HepG2 (cell line): ENCODE data around the gene MXI1. TPM values are rescaled to one million over a fixed set of nuclear protein-coding genes. Genes with fewer than 3 reads are reported as not detected.

Experiments
- ARID2 ChIP-seq: sonication (generic); formaldehyde crosslinking; IDR thresholded peaks from 2 replicates; pipeline ENCODE4 v1.8.1; 2022; ENCODE audit warnings: mild to moderate bottlenecking, missing genetic modification reagents, borderline replicate concordance
- ASH2L ChIP-seq: fragments of 300-600, 200-600 bp; sonication (generic); IDR thresholded peaks from 2 replicates; pipeline ENCODE4 v1.7.0; 2017; ENCODE audit warnings: low read depth, mild to moderate bottlenecking, moderate library complexity, mixed read lengths, low read length; ENCODE audit not compliant: insufficient read length
- CEBPB ChIP-seq: IDR thresholded peaks from 2 replicates; pipeline ENCODE4 v1.6.1; 2011; ENCODE audit warnings: low read depth, low read length, improper control_type of control experiment, borderline replicate concordance
- CREM ChIP-seq, 2 experiments: sonication (generic) in 1 of 2; formaldehyde crosslinking in 1 of 2; IDR thresholded peaks; 2 replicates each; pipeline versions ENCODE4 v1.4.0 to v1.6.1; 2016 to 2020; ENCODE audit warnings: antibody characterized with exemption in 1 of 2, mild to moderate bottlenecking in 1 of 2, missing genetic modification reagents in 1 of 2
- FOXK1 ChIP-seq: sonication (generic); formaldehyde crosslinking; IDR thresholded peaks from 2 replicates; pipeline ENCODE4 v1.4.0; 2020; ENCODE audit warnings: low read depth, missing genetic modification reagents, borderline replicate concordance
- GABPA ChIP-seq, 2 experiments: IDR thresholded peaks; 2 replicates each; pipeline ENCODE4 v1.6.1; 2011 to 2016; ENCODE audit warnings: low read depth in 2 of 2, low read length in 1 of 2, missing biosample characterization in 1 of 2, missing genetic modification characterization in 1 of 2
- GATAD1 ChIP-seq: IDR thresholded peaks from 2 replicates; pipeline ENCODE4 v1.6.1; 2016; ENCODE audit warnings: missing genetic modification reagents, missing compliant biosample characterization
- KDM2A ChIP-seq: sonication (generic); formaldehyde crosslinking; IDR thresholded peaks from 2 replicates; pipeline ENCODE4 v1.4.0; 2020; ENCODE audit warnings: low read depth, missing genetic modification reagents, borderline replicate concordance
- KDM5A ChIP-seq: fragments of 200-600 bp; sonication (generic); IDR thresholded peaks from 2 replicates; pipeline ENCODE4 v1.7.0; 2018; ENCODE audit warnings: antibody characterized with exemption, mild to moderate bottlenecking, low read length, borderline replicate concordance
- POLR2AphosphoS5 ChIP-seq: IDR thresholded peaks from 2 replicates; pipeline ENCODE4 v1.6.1; 2012; ENCODE audit warnings: low read depth, low read length
- RXRB ChIP-seq: IDR thresholded peaks from 2 replicates; pipeline ENCODE4 v1.6.1; 2016; ENCODE audit warnings: borderline replicate concordance, missing genetic modification reagents, missing compliant biosample characterization
- SALL1 ChIP-seq: sonication (generic); formaldehyde crosslinking; IDR thresholded peaks from 2 replicates; pipeline ENCODE4 v1.8.0; 2022; ENCODE audit warnings: mild to moderate bottlenecking, missing genetic modification reagents
- TBX2 ChIP-seq: sonication (generic); formaldehyde crosslinking; IDR thresholded peaks from 2 replicates; pipeline ENCODE4 v1.5.0; 2020; ENCODE audit warnings: missing genetic modification reagents, mild to moderate bottlenecking, borderline replicate concordance
- ZIK1 ChIP-seq: sonication (generic); formaldehyde crosslinking; IDR thresholded peaks from 2 replicates; pipeline ENCODE4 v1.5.0; 2020; ENCODE audit warnings: mild to moderate bottlenecking, low read depth, missing genetic modification reagents, borderline replicate concordance
- ZNF598 ChIP-seq: sonication (generic); formaldehyde crosslinking; IDR thresholded peaks from 2 replicates; pipeline ENCODE4 v1.5.1; 2020; ENCODE audit warnings: mild to moderate bottlenecking, missing genetic modification reagents, borderline replicate concordance
- ZSCAN22 ChIP-seq: sonication (generic); formaldehyde crosslinking; IDR thresholded peaks from 2 replicates; pipeline ENCODE4 v1.4.0; 2020; ENCODE audit warnings: mild to moderate bottlenecking, missing genetic modification reagents
- polyA plus RNA-seq, 8 experiments: library from polyadenylated mRNA; depleted of rRNA in 3 of 8; stranded (reverse) in 7 of 8; unstranded in 1 of 8; fragments of >200 nt; fragmentation: Illumina TruSeq in 4 of 8; extraction: Trizol in 4 of 8; gene quantifications; 2 replicates each; pipeline versions ENCODE4 v1.2.1 to v1.2.3, GENCODE V29; 2011 to 2016; ENCODE audit warnings: low read depth in 4 of 8, missing spikeins in 1 of 8, mixed read lengths in 1 of 8; ENCODE audit not compliant: insufficient read depth in 1 of 8
- total RNA-seq, 5 experiments: library from RNA; depleted of rRNA; stranded (reverse); fragments of >200 nt; fragmentation: Illumina TruSeq; extraction: Trizol; gene quantifications; 2 replicates each; pipeline ENCODE4 v1.2.3, GENCODE V29; 2016; ENCODE audit warnings: low read depth in 1 of 5
- TF ChIP-seq, protein P1 (sequence below): sonication (generic); formaldehyde crosslinking; conservative IDR thresholded peaks from 2 replicates; pipeline ENCODE4 v1.8.0; 2022; ENCODE audit warnings: mild to moderate bottlenecking, moderate library complexity, missing genetic modification reagents
- TF ChIP-seq, protein P2 (sequence below): sonication (generic); formaldehyde crosslinking; IDR thresholded peaks from 2 replicates; pipeline ENCODE4 v1.4.0; 2020; ENCODE audit warnings: missing genetic modification reagents
- TF ChIP-seq, protein P3 (sequence below): sonication (generic); formaldehyde crosslinking; IDR thresholded peaks from 2 replicates; pipeline ENCODE4 v1.4.0; 2020; ENCODE audit warnings: missing genetic modification reagents
- TF ChIP-seq, protein P4 (sequence below): IDR thresholded peaks from 2 replicates; pipeline ENCODE4 v1.6.1; 2016; ENCODE audit warnings: missing genetic modification reagents, missing compliant biosample characterization
- TF ChIP-seq, protein P5 (sequence below): IDR thresholded peaks from 2 replicates; pipeline ENCODE4 v1.6.1; 2016; ENCODE audit warnings: low read depth

Gene MXI1
- total and polyA plus RNA-seq, 2 of the 13 experiments (the other 11 are each of a cell fraction or from before 2014, with no cell fraction given), result 6.6 to 22.0 TPM

DNA sequence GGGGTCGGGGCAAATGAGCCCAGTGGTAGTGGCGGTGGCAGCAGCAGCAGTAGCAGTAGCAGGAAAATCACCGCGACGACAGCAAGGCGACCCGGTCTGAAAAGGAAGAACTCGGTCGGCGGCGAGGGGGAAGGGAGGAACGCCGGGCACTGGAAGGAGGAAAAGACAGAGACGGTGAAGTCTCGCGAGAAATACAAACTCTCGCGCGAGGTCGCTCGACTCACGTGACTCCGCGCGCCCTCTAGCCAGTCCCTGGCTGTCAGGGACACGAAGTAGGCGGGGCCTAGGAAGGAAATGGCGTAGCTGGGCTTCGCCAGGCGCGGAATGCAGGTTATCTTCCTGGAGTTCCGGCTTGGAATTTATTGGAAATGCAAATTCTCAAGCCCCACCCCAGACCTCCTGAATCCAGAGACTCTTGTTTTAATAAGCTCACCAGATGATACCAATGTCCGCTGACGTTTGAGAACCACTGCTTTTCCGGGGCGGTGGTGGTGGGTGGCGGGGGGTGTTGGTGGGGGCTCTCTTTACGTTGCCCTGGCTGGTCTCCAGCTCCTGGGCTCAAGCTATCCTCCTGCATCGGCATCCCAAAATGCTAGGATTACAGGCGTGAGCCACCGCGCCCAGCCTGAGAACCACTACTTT lies 97.5 kb downstream of the MXI1 start, which contains the start of gene SMNDC1 (continued):
- TF ChIP-seq, protein P1, sequence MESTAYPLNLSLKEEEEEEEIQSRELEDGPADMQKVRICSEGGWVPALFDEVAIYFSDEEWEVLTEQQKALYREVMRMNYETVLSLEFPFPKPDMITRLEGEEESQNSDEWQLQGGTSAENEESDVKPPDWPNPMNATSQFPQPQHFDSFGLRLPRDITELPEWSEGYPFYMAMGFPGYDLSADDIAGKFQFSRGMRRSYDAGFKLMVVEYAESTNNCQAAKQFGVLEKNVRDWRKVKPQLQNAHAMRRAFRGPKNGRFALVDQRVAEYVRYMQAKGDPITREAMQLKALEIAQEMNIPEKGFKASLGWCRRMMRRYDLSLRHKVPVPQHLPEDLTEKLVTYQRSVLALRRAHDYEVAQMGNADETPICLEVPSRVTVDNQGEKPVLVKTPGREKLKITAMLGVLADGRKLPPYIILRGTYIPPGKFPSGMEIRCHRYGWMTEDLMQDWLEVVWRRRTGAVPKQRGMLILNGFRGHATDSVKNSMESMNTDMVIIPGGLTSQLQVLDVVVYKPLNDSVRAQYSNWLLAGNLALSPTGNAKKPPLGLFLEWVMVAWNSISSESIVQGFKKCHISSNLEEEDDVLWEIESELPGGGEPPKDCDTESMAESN (CRISPR knock-in tag), result 0 out of 2 replicates have a peak, but pooled peaks have one; percentile 11
- TF ChIP-seq ARID2 (no peak), CEBPB (no peak), ZSCAN22 (CRISPR knock-in tag) (no peak), TBX2 (peak; percentile 15; the same call in 1 of the 2 replicates), POLR2AphosphoS5 (peak; percentile 72), FOXK1 (peak; percentile 24; the same call in 1 of the 2 replicates), GABPA (IDR thresholded peaks at IDR 0.05; ENCODE audit: low read depth, low read length) (peak; percentile 62), GABPA (CRISPR knock-in tag; IDR thresholded peaks at IDR 0.05; ENCODE audit: low read depth) (peak; percentile 92), ZNF598 (CRISPR knock-in tag) (no peak), RXRB (CRISPR knock-in tag) (0 out of 2 replicates have a peak, but pooled peaks have one; percentile 8), KDM2A (peak; percentile 67), GATAD1 (CRISPR knock-in tag) (peak; percentile 84), ASH2L (peak; percentile 70), KDM5A (peak; percentile 68; the same call in 1 of the 2 replicates), CREM (IDR thresholded peaks at IDR 0.05) (peak; percentile 89), CREM (CRISPR knock-in tag; IDR thresholded peaks at IDR 0.05) (no peak), SALL1 (CRISPR knock-in tag) (peak; percentile 31; the same call in 1 of the 2 replicates), ZIK1 (no peak)
- TF ChIP-seq, protein P2, sequence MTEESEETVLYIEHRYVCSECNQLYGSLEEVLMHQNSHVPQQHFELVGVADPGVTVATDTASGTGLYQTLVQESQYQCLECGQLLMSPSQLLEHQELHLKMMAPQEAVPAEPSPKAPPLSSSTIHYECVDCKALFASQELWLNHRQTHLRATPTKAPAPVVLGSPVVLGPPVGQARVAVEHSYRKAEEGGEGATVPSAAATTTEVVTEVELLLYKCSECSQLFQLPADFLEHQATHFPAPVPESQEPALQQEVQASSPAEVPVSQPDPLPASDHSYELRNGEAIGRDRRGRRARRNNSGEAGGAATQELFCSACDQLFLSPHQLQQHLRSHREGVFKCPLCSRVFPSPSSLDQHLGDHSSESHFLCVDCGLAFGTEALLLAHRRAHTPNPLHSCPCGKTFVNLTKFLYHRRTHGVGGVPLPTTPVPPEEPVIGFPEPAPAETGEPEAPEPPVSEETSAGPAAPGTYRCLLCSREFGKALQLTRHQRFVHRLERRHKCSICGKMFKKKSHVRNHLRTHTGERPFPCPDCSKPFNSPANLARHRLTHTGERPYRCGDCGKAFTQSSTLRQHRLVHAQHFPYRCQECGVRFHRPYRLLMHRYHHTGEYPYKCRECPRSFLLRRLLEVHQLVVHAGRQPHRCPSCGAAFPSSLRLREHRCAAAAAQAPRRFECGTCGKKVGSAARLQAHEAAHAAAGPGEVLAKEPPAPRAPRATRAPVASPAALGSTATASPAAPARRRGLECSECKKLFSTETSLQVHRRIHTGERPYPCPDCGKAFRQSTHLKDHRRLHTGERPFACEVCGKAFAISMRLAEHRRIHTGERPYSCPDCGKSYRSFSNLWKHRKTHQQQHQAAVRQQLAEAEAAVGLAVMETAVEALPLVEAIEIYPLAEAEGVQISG (CRISPR knock-in tag), result peak; percentile 64
- TF ChIP-seq, protein P3, sequence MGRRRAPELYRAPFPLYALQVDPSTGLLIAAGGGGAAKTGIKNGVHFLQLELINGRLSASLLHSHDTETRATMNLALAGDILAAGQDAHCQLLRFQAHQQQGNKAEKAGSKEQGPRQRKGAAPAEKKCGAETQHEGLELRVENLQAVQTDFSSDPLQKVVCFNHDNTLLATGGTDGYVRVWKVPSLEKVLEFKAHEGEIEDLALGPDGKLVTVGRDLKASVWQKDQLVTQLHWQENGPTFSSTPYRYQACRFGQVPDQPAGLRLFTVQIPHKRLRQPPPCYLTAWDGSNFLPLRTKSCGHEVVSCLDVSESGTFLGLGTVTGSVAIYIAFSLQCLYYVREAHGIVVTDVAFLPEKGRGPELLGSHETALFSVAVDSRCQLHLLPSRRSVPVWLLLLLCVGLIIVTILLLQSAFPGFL (CRISPR knock-in tag), result no peak
- TF ChIP-seq, protein P4, sequence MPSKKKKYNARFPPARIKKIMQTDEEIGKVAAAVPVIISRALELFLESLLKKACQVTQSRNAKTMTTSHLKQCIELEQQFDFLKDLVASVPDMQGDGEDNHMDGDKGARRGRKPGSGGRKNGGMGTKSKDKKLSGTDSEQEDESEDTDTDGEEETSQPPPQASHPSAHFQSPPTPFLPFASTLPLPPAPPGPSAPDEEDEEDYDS (CRISPR knock-in tag), result peak; percentile 55; the same call in 1 of the 2 replicates
- TF ChIP-seq, protein P5, sequence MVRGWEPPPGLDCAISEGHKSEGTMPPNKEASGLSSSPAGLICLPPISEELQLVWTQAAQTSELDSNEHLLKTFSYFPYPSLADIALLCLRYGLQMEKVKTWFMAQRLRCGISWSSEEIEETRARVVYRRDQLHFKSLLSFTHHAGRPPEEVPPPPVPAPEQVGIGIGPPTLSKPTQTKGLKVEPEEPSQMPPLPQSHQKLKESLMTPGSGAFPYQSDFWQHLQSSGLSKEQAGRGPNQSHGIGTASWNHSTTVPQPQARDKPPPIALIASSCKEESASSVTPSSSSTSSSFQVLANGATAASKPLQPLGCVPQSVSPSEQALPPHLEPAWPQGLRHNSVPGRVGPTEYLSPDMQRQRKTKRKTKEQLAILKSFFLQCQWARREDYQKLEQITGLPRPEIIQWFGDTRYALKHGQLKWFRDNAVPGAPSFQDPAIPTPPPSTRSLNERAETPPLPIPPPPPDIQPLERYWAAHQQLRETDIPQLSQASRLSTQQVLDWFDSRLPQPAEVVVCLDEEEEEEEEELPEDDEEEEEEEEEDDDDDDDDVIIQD (CRISPR knock-in tag), result peak; percentile 65; the same call in 1 of the 2 replicates
